GM18526 (cell line): ENCODE results near the gene MMP28.

Source experiments
- POLR2A ChIP-seq: IDR thresholded peaks from 3 replicates; pipeline ENCODE4 v1.6.1; 2011; ENCODE audit not compliant: insufficient read length; ENCODE audit errors: extremely low read depth

MMP28 gene

GRCh38 chr17:35742896-35743477 lies 52.5 kb downstream of the MMP28 start:
- no peak for TF ChIP-seq POLR2A

- no peak for TF ChIP-seq POLR2A
These were observed 52.9 kb downstream of the MMP28 start for GRCh38 chr17:35742496-35742895.

GRCh38 chr17:35740997-35741931 lies 54.2 kb downstream of the MMP28 start:
- no peak for TF ChIP-seq POLR2A

GRCh38 chr17:35740216-35740615 lies 55.2 kb downstream of the MMP28 start:
- no peak for TF ChIP-seq POLR2A

GRCh38 chr17:35738519-35739133 lies 56.8 kb downstream of the MMP28 start:
- TF ChIP-seq POLR2A: no peak

GRCh38 chr17:35736236-35736635 lies 59.2 kb downstream of the MMP28 start:
- no peak for TF ChIP-seq POLR2A

GRCh38 chr17:35735036-35735805 lies 60.2 kb downstream of the MMP28 start:
- TF ChIP-seq POLR2A: no peak

GRCh38 chr17:35734396-35734795 lies 61.0 kb downstream of the MMP28 start:
- no peak for TF ChIP-seq POLR2A

GRCh38 chr17:35733366-35733765 lies 62.1 kb downstream of the MMP28 start:
- TF ChIP-seq POLR2A: no peak

- no peak for TF ChIP-seq POLR2A
These were observed 62.7 kb downstream of the MMP28 start for GRCh38 chr17:35732806-35733136.

- no peak for TF ChIP-seq POLR2A
These were observed 63.3 kb downstream of the MMP28 start for GRCh38 chr17:35731917-35732805.

- TF ChIP-seq POLR2A: no peak
These were observed 64.1 kb downstream of the MMP28 start, which contains the start of gene RASL10B for GRCh38 chr17:35731239-35731916. TSS of gene RASL10B (plus strand) at chr17:35731639. CDS start at chr17:35735185, 3,546 bp downstream.

GRCh38 chr17:35730400-35731005 lies 64.9 kb downstream of the MMP28 start:
- no peak for TF ChIP-seq POLR2A
